SK-N-MC (cell line): ENCODE results near the gene MAP3K20.

Source experiments
- EZH2 ChIP-seq: fragments of 200-600 bp; sonication (generic); IDR thresholded peaks from one replicate; pipeline ENCODE4 v1.6.1; 2017; ENCODE audit warnings: antibody characterized with exemption
- POLR2AphosphoS5 ChIP-seq: IDR thresholded peaks from 2 replicates; pipeline ENCODE4 v1.6.1; 2012; ENCODE audit warnings: mild to moderate bottlenecking, low read depth, low read length, borderline replicate concordance

DNA sequence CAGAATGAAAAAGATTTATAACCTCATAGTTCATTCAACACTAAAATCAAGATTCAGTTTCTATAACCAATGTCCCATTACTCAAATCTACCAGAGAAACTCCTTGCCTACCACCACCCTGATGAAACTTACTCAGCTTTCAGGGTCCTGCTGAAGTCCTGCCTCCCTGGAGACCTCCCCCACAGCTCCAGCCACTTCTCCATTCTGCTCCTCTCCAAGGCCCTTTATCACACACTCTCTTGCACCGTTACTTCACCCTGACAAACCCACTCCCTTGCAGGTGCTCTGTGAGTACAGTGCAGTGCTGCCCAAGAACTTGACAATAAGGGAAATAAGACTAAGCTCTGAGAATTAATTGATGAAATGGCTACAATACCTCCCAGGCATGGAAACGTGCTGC is 195.5 kb downstream of the MAP3K20 start:
- TF ChIP-seq EZH2, result no peak
- no peak for TF ChIP-seq POLR2AphosphoS5
